Tibial nerve (tissue), 4 donors: ENCODE results near the gene SPTA1. TPM values are rescaled to one million over a fixed set of nuclear protein-coding genes. Genes with fewer than 3 reads are reported as not detected.
"Not testable (repeated sequence)": the region's sequence is repeated elsewhere in the genome, so short reads cannot be mapped to it uniquely, and the experiment has no call there.

Experiments
- DNase-seq, 2 donors: peaks; one replicate each; pipeline ENCODE4 v3.0.0-alpha.2; 2019; ENCODE audit warnings: low spot score in 2 of 2
- H3K27ac ChIP-seq, 4 donors: fragments of 200-600 bp; sonication (generic) in 3 of 4; one replicate each; pipeline ENCODE4 v1.5.1; 2017 to 2019; ENCODE audit warnings: mild to moderate bottlenecking in 1 of 4
- H3K27me3 ChIP-seq, 2 donors: fragments of 200-600 bp; sonication (generic) in 1 of 2; one replicate each; pipeline versions ENCODE4 v1.5.1 to v1.6.0; 2017 to 2019
- H3K36me3 ChIP-seq, 3 donors: fragments of 200-600 bp; sonication (generic); one replicate each; pipeline ENCODE4 v1.5.1; 2018 to 2019
- H3K4me1 ChIP-seq, 4 donors: fragments of 200-600 bp; sonication (generic) in 3 of 4; one replicate each; pipeline ENCODE4 v1.5.1; 2017 to 2019
- H3K4me3 ChIP-seq, 4 donors: fragments of 200-600 bp; sonication (generic) in 3 of 4; one replicate each; pipeline ENCODE4 v1.5.1; 2017 to 2019; ENCODE audit warnings: mild to moderate bottlenecking in 1 of 4, moderate library complexity in 1 of 4
- H3K9me3 ChIP-seq, 4 donors: fragments of 200-600 bp; sonication (generic) in 3 of 4; one replicate each; pipeline ENCODE4 v1.5.1; 2017 to 2019
- CTCF ChIP-seq, 5 experiments: fragments of 200-600 bp in 3 of 5; fragments of 450-650 bp in 2 of 5; sonication (generic) in 3 of 5; IDR thresholded peaks; one replicate each; pipeline ENCODE4 v1.5.1; 2016 to 2019; ENCODE audit warnings: antibody characterized with exemption in 5 of 5, mild to moderate bottlenecking in 3 of 5, moderate library complexity in 2 of 5
- EP300 ChIP-seq, 2 donors: sonication (generic); formaldehyde crosslinking; IDR thresholded peaks; one replicate each; pipeline ENCODE4 v1.6.1; 2017; ENCODE audit warnings: antibody characterized with exemption in 2 of 2, mild to moderate bottlenecking in 1 of 2
- POLR2A ChIP-seq, 2 donors: fragments of 450-650 bp; IDR thresholded peaks; one replicate each; pipeline ENCODE4 v1.6.1; 2017; ENCODE audit warnings: antibody characterized with exemption in 2 of 2, mild to moderate bottlenecking in 2 of 2, moderate library complexity in 2 of 2
- WGBS, 2 donors: methylation state at CpG; one replicate each; pipeline ENCODE4 v1.1.5; 2018; 5-methylcytosine and 5-hydroxymethylcytosine counted together
- total RNA-seq, 4 donors: library from RNA; depleted of rRNA; stranded (reverse); fragments of >200 nt; gene quantifications; one replicate each; pipeline ENCODE4 v1.1.0, GENCODE V29; 2016

The SPTA1 gene
- total RNA-seq, 4 donors from 2014 or later, result 0.21 TPM; not detected in 3

GRCh38 chr1:158694596-158694995, 8.1 kb upstream of the SPTA1 start:
- DNase-seq, result no peak
- 76 to 87% methylated on average over 2 of the region's 2 CpGs for WGBS, 2 donors
- no peaks in the 10 kb centered on the region for H3K27me3 ChIP-seq
- H3K9me3 ChIP-seq, result no peaks in the 10 kb centered on the region
- TF ChIP-seq EP300 (IDR thresholded peaks at IDR 0.05) (no peak), CTCF (IDR thresholded peaks at IDR 0.05) (no peak), POLR2A (IDR thresholded peaks at IDR 0.05) (no peak)
- H3K4me3 ChIP-seq, result no peak overlapping the region
- H3K27ac ChIP-seq, result no peak overlapping the region
- no peaks in the 10 kb centered on the region for H3K4me1 ChIP-seq
- H3K36me3 ChIP-seq, result no peaks in the 10 kb centered on the region

GRCh38 chr1:158692356-158692755, 5.8 kb upstream of the SPTA1 start:
- no peaks in the 10 kb centered on the region for H3K9me3 ChIP-seq
- no peak overlapping the region for H3K4me3 ChIP-seq
- H3K4me1 ChIP-seq, result no peaks in the 10 kb centered on the region
- DNase-seq, result no peak
- no peaks in the 10 kb centered on the region for H3K36me3 ChIP-seq
- no peaks in the 10 kb centered on the region for H3K27me3 ChIP-seq
- TF ChIP-seq EP300 (IDR thresholded peaks at IDR 0.05) (no peak), CTCF (IDR thresholded peaks at IDR 0.05) (no peak), POLR2A (IDR thresholded peaks at IDR 0.05) (no peak)
- H3K27ac ChIP-seq, result no peak overlapping the region

GRCh38 chr1:158691907-158692306, 5.4 kb upstream of the SPTA1 start:
- Histone ChIP-seq H3K27me3 (no peaks in the 10 kb centered on the region), H3K4me1 (no peaks in the 10 kb centered on the region), H3K9me3 (no peaks in the 10 kb centered on the region), H3K36me3 (no peaks in the 10 kb centered on the region), H3K27ac (no peak overlapping the region), H3K4me3 (no peak overlapping the region)
- no peak for DNase-seq
- TF ChIP-seq EP300 (IDR thresholded peaks at IDR 0.05), result no peak
- no peak for TF ChIP-seq CTCF (IDR thresholded peaks at IDR 0.05)
- TF ChIP-seq POLR2A (IDR thresholded peaks at IDR 0.05), result no peak

GRCh38 chr1:158691149-158691548, 4.6 kb upstream of the SPTA1 start:
- not testable (repeated sequence) for H3K36me3 ChIP-seq, H3K9me3 ChIP-seq, DNase-seq, H3K4me1 ChIP-seq, H3K27ac ChIP-seq, H3K4me3 ChIP-seq, H3K27me3 ChIP-seq
- WGBS, 2 donors, result 71 to 79% methylated on average over 1 of the region's 1 CpG

GRCh38 chr1:158689875-158690274, 3.4 kb upstream of the SPTA1 start:
- Histone ChIP-seq H3K27me3 (no peaks in the 10 kb centered on the region), H3K4me1 (no peaks in the 10 kb centered on the region), H3K36me3 (no peaks in the 10 kb centered on the region), H3K27ac (no peak overlapping the region), H3K9me3 (no peaks in the 10 kb centered on the region), H3K4me3 (no peak overlapping the region)
- no peak for DNase-seq
- TF ChIP-seq CTCF (IDR thresholded peaks at IDR 0.05), result no peak
- TF ChIP-seq POLR2A (IDR thresholded peaks at IDR 0.05), result no peak

GRCh38 chr1:158689110-158689509, 2.6 kb upstream of the SPTA1 start:
- Histone ChIP-seq H3K9me3 (no peaks in the 10 kb centered on the region), H3K36me3 (no peaks in the 10 kb centered on the region), H3K4me1 (no peaks in the 10 kb centered on the region), H3K27me3 (no peaks in the 10 kb centered on the region), H3K27ac (no peak overlapping the region), H3K4me3 (no peak overlapping the region)
- TF ChIP-seq POLR2A (IDR thresholded peaks at IDR 0.05) (no peak), EP300 (IDR thresholded peaks at IDR 0.05) (no peak), CTCF (IDR thresholded peaks at IDR 0.05) (no peak)
- DNase-seq, result no peak
- 45 to 51% methylated on average over 1 of the region's 1 CpG for WGBS, 2 donors

- not testable (repeated sequence) for H3K27me3 ChIP-seq, H3K4me3 ChIP-seq, H3K36me3 ChIP-seq, H3K9me3 ChIP-seq, DNase-seq, H3K4me1 ChIP-seq, H3K27ac ChIP-seq
- WGBS, 2 donors, result 75 to 84% methylated on average over 1 of the region's 1 CpG
Observed at GRCh38 chr1:158688343-158688742, 1.8 kb upstream of the SPTA1 start.
